GM23248 (cell line): ENCODE data around the gene ZNF827. TPM values are rescaled to one million over a fixed set of nuclear protein-coding genes. Genes with fewer than 3 reads are reported as not detected.

Source experiments
- DNase-seq: peaks from one replicate; pipeline ENCODE4 v3.0.0-alpha.2; 2015
- H2AFZ ChIP-seq: fragments of 200-600 bp; sonication (generic); 2 replicates; pipeline ENCODE4 v1.6.1; 2016; ENCODE audit warnings: antibody characterized with exemption
- H3F3A ChIP-seq: fragments of 200-600 bp; sonication (generic); 2 replicates; pipeline ENCODE4 v1.6.1; 2016; ENCODE audit warnings: mild to moderate bottlenecking, antibody characterized with exemption, mixed run types; ENCODE audit not compliant: insufficient read depth
- H3K27ac ChIP-seq: fragments of 200-600 bp; sonication (generic); 2 replicates; pipeline ENCODE4 v1.5.1; 2016; ENCODE audit warnings: mild to moderate bottlenecking
- H3K27me3 ChIP-seq: fragments of 200-600 bp; sonication (generic); replicated peaks from 2 replicates; pipeline ENCODE4 v1.6.1; 2016; ENCODE audit warnings: mild to moderate bottlenecking; ENCODE audit not compliant: insufficient read depth
- H3K36me3 ChIP-seq: fragments of 200-600 bp; sonication (generic); 2 replicates; pipeline ENCODE4 v1.6.1; 2016; ENCODE audit warnings: low read depth, mild to moderate bottlenecking
- H3K4me1 ChIP-seq: fragments of 200-600 bp; sonication (generic); 2 replicates; pipeline ENCODE4 v1.6.1; 2016; ENCODE audit warnings: mild to moderate bottlenecking; ENCODE audit not compliant: insufficient read depth
- H3K4me2 ChIP-seq: fragments of 200-600 bp; sonication (generic); one replicate; pipeline ENCODE4 v1.6.1; 2016; ENCODE audit warnings: mild to moderate bottlenecking; ENCODE audit not compliant: unreplicated experiment
- H3K4me3 ChIP-seq: fragments of 200-600 bp; sonication (generic); 2 replicates; pipeline ENCODE4 v1.5.1; 2016; ENCODE audit warnings: mild to moderate bottlenecking
- H3K79me2 ChIP-seq: fragments of 200-600 bp; sonication (generic); 2 replicates; pipeline ENCODE4 v1.6.1; 2016; ENCODE audit warnings: mild to moderate bottlenecking; ENCODE audit not compliant: insufficient read depth
- H3K9ac ChIP-seq: fragments of 200-600 bp; sonication (generic); 2 replicates; pipeline ENCODE4 v1.6.1; 2016; ENCODE audit warnings: mild to moderate bottlenecking
- H3K9me2 ChIP-seq: fragments of 200-600 bp; sonication (generic); 2 replicates; pipeline ENCODE4 v1.6.1; 2016; ENCODE audit warnings: mixed run types, mild to moderate bottlenecking, moderate library complexity; ENCODE audit not compliant: insufficient read depth
- H3K9me3 ChIP-seq: fragments of 200-600 bp; sonication (generic); one replicate; pipeline ENCODE4 v1.6.1; 2017; ENCODE audit warnings: low read depth
- H4K20me1 ChIP-seq: fragments of 200-600 bp; sonication (generic); 2 replicates; pipeline ENCODE4 v1.6.0; 2016; ENCODE audit not compliant: insufficient read depth
- EZH2 ChIP-seq: fragments of 200-600 bp; sonication (generic); IDR thresholded peaks from 2 replicates; pipeline ENCODE4 v1.6.1; 2018; ENCODE audit warnings: antibody characterized with exemption, mild to moderate bottlenecking; ENCODE audit not compliant: insufficient read depth, poor library complexity, severe bottlenecking
- EZH2phosphoT487 ChIP-seq: fragments of 200-600 bp; sonication (generic); IDR thresholded peaks from 2 replicates; pipeline ENCODE4 v1.6.1; 2018; ENCODE audit warnings: antibody characterized with exemption, moderate library complexity, mild to moderate bottlenecking, low read depth; ENCODE audit not compliant: insufficient read depth
- WGBS, 2 experiments: methylation state at CpG; one replicate each; pipeline ENCODE4 v1.1.6; 2015 to 2017; ENCODE audit warnings: low lambda C conversion rate in 2 of 2, low coverage in 1 of 2; ENCODE audit errors: missing lambda C conversion rate in 2 of 2; 5-methylcytosine and 5-hydroxymethylcytosine counted together
- in situ Hi-C: fragments of 300-500 bp; cut with MboI; formaldehyde crosslinking; loops from 2 replicates; pipeline ENCODE4 v1.15.0; 2020
- polyA plus RNA-seq: library from polyadenylated mRNA; unstranded; fragments of >200 nt; fragmentation: Nextera tagmentation; extraction: Ambion mirVana; gene quantifications from 2 replicates; pipeline ENCODE4 v1.2.1, GENCODE V29; 2016
- total RNA-seq: library from RNA; depleted of rRNA; stranded (reverse); fragments of >200 nt; shearing (Covaris generic); gene quantifications from 2 replicates; pipeline ENCODE4 v1.2.3, GENCODE V29; 2014

Gene ZNF827
- total and polyA plus RNA-seq, 2 experiments from 2014 or later: 5.0 to 10.1 TPM

DNA sequence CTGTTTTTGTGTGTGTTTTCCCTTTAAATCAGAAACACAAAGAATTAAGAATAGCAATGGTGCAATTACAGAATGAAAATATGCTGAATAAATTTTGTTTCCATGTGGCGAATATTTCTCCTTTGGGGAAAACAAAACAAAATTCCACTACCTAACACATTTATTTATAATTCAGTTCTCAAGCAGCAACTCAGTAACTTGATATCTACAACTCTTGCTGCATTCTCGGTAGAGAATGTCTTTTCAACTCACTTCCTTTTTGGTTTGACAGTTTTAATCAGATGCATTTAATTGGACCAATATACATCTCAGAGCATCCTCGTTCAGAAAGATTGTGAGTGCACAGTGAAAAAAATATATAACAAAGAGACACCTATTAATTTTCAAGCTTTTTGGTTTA is 30.8 kb downstream of the ZNF827 start:
- no peaks in the 10 kb centered on the region; the same call in 1 of the 2 replicates for H3K36me3 ChIP-seq
- H3K79me2 ChIP-seq: peaks cover 97% of the 10 kb centered on the region
- no peaks in the 10 kb centered on the region for H3K9me2 ChIP-seq
- H2AFZ ChIP-seq: no peak overlapping the region
- H4K20me1 ChIP-seq: no peaks in the 10 kb centered on the region; the same call in 1 of the 2 replicates
- H3K27me3 ChIP-seq: no peaks in the 10 kb centered on the region
- no peak for DNase-seq
- 19 to 26% methylated on average over 3 of the region's 3 CpGs for WGBS, 2 experiments
- in situ Hi-C loops: no loop called here
- no peaks in the 10 kb centered on the region for H3K9me3 ChIP-seq
- H3K27ac ChIP-seq: no peak overlapping the region
- no peak for TF ChIP-seq EZH2
- TF ChIP-seq EZH2phosphoT487: no peak
- H3K9ac ChIP-seq: no peak overlapping the region
- H3F3A ChIP-seq: 0 out of 2 replicates have a peak, but pooled peaks cover 3% of the 10 kb centered on the region
- peaks cover 10% of the 10 kb centered on the region for H3K4me1 ChIP-seq
- no peak overlapping the region for H3K4me2 ChIP-seq
- no peak overlapping the region for H3K4me3 ChIP-seq

- H3K4me2 ChIP-seq: no peak overlapping the region
- TF ChIP-seq EZH2phosphoT487 (no peak), EZH2 (no peak)
- no peak overlapping the region for H2AFZ ChIP-seq
- in situ Hi-C loops: no loop called here
- no peaks in the 10 kb centered on the region for H3K9me2 ChIP-seq
- H3K36me3 ChIP-seq: no peaks in the 10 kb centered on the region; the same call in 1 of the 2 replicates
- H3K9ac ChIP-seq: no peak overlapping the region
- H3K79me2 ChIP-seq: peaks cover 96% of the 10 kb centered on the region
- 0 out of 2 replicates have a peak, but pooled peaks cover 3% of the 10 kb centered on the region for H3F3A ChIP-seq
- no peaks in the 10 kb centered on the region for H3K27me3 ChIP-seq
- no peak for DNase-seq
- H3K9me3 ChIP-seq: no peaks in the 10 kb centered on the region
- no peak overlapping the region for H3K27ac ChIP-seq
- H3K4me3 ChIP-seq: no peak overlapping the region
- WGBS, 2 experiments: 70 to 76% methylated on average over 4 of the region's 4 CpGs
- H3K4me1 ChIP-seq: peaks cover 10% of the 10 kb centered on the region
- H4K20me1 ChIP-seq: no peaks in the 10 kb centered on the region; the same call in 1 of the 2 replicates
Observed at GRCh38 chr4:145907390-145907789, 31.2 kb downstream of the ZNF827 start.

DNA sequence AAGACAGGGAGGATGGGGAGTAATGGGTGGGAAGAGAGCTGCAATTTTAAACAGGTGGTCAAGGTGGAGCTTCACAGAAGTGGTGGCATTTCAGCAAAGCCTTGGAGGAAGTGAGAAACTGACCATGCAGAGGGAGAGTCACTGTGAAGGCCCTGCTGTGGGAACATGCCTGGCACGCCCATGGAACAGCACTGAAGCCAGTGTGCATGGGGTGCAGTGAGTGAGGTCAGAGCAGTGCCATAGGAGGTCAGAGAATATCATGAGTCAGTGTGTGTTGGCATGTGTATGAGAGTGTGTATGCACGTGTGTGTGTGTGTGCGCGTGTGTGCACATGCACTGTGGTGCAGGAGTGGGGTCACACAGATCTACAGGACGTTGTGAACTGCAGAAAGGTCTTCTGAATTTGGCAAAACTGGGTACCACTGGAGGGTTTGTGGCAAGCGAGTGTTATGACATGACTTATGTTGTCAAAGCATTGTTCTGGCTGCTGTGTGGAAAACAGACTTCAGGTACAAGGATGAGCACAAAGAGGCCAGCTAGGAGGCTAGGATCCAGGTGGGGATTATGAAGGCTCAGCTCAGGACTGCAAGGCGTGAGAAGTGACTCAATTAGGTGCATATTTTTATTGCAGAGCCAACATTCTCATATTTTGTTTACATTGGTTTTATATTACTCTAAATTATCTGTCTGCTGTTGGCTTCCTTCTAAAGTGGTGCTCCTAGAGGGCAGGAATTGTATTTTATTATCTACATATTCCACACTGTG is 34.0 kb downstream of the ZNF827 start:
- in situ Hi-C loops: no loop called here
- TF ChIP-seq EZH2 (no peak), EZH2phosphoT487 (no peak)
- H3K27me3 ChIP-seq: no peaks in the 10 kb centered on the region
- no peak overlapping the region for H3K9ac ChIP-seq
- no peaks in the 10 kb centered on the region; the same call in none of the 2 replicates for H3K36me3 ChIP-seq
- peaks cover 84% of the 10 kb centered on the region for H3K79me2 ChIP-seq
- H3K4me1 ChIP-seq: no peaks in the 10 kb centered on the region
- no peak overlapping the region for H3K4me2 ChIP-seq
- 88 to 92% methylated on average over 7 of the region's 7 CpGs for WGBS, 2 experiments
- H3F3A ChIP-seq: 0 out of 2 replicates have a peak, but pooled peaks cover 3% of the 10 kb centered on the region
- no peaks in the 10 kb centered on the region for H3K9me3 ChIP-seq
- no peak overlapping the region for H3K4me3 ChIP-seq
- H4K20me1 ChIP-seq: no peaks in the 10 kb centered on the region; the same call in 1 of the 2 replicates
- no peak overlapping the region for H2AFZ ChIP-seq
- no peaks in the 10 kb centered on the region for H3K9me2 ChIP-seq
- no peak overlapping the region for H3K27ac ChIP-seq
- peak; percentile 7 for DNase-seq

DNA sequence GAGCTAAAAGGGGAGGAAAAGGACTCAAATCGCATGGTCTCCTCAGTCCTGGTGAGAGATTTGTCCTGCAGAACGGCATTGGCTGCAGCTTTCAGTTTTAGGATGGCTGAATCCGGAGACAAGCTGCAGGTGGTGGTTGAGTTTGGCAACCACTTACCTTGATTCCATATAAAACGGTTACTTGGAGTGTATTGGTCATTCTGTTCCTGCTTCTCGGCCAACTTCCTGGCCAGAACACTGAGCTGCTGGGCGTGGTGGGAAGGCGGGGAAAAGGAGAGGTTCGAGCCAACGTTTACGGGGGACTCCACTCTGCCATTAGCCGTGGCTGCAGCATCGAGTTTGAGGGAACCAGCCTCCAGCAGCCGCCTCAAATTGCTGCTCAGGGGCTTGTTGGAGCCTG is 36.1 kb downstream of the ZNF827 start:
- no peaks in the 10 kb centered on the region for H3K27me3 ChIP-seq
- H3K36me3 ChIP-seq: no peaks in the 10 kb centered on the region; the same call in none of the 2 replicates
- no peak overlapping the region for H3K27ac ChIP-seq
- no peak for TF ChIP-seq EZH2phosphoT487
- TF ChIP-seq EZH2: no peak
- WGBS, 2 experiments: 96% methylated on average over 13 of the region's 13 CpGs
- peaks cover 84% of the 10 kb centered on the region for H3K79me2 ChIP-seq
- H3K4me1 ChIP-seq: no peaks in the 10 kb centered on the region
- H2AFZ ChIP-seq: no peak overlapping the region
- H3K4me2 ChIP-seq: no peak overlapping the region
- H4K20me1 ChIP-seq: no peaks in the 10 kb centered on the region
- no peak for DNase-seq
- in situ Hi-C loops: no loop called here
- no peaks in the 10 kb centered on the region for H3F3A ChIP-seq
- no peaks in the 10 kb centered on the region for H3K9me2 ChIP-seq
- H3K4me3 ChIP-seq: no peak overlapping the region
- no peak overlapping the region for H3K9ac ChIP-seq
- H3K9me3 ChIP-seq: no peaks in the 10 kb centered on the region
